GM12878 (cell line): Measurements from ENCODE around the gene AGTRAP. TPM values are rescaled to one million over a fixed set of nuclear protein-coding genes. Genes with fewer than 3 reads are reported as not detected.

ENCODE experiments used
- ATAC-seq: fragments of 200-7000 bp; cut with Tn5 transposase; 3 replicates; pipeline ENCODE4 v1.9.1; 2020; ENCODE audit warnings: mild to moderate bottlenecking, moderate library complexity
- BruUV-seq: library from RNA; stranded (reverse); fragments of 400-500 nt; replicated peaks from 2 replicates; lab custom pipeline; 2021; lab: Mats Ljungman, UMichigan
- CTCF ChIA-PET: fragments of 300-600 bp; sonication (Branson Sonifier 250); formaldehyde crosslinking; extraction: SDS; loops from one replicate; lab custom pipeline; 2021; ENCODE audit warnings: inconsistent platforms; lab: Yijun Ruan, JAX
- POLR2A ChIA-PET: fragments of 350-600 bp; formaldehyde crosslinking; extraction: SDS; loops from one replicate; lab custom pipeline; 2021; ENCODE audit warnings: inconsistent platforms; lab: Charles Lee
- RAD21 ChIA-PET: fragments of 300-600 bp; sonication (Branson Sonifier 250); formaldehyde crosslinking; loops from one replicate; lab custom pipeline; 2023; ENCODE audit warnings: antibody characterized with exemption; ENCODE audit not compliant: unreplicated experiment; lab: Charles Lee
- SMC1A ChIA-PET: fragments of 300-600 bp; sonication (Branson Sonifier 250); formaldehyde crosslinking; loops from one replicate; lab custom pipeline; 2023; ENCODE audit not compliant: unreplicated experiment, uncharacterized antibody; lab: Charles Lee
- DNase-seq: peaks from one replicate; pipeline ENCODE4 v3.0.0-alpha.2; 2011; ENCODE audit warnings: low read depth, low spot score
- FAIRE-seq: peaks from 3 replicates; lab custom pipeline; 2011; peaks lifted over from hg19 to GRCh38; lab: Jason Lieb, UNC
- H2AFZ ChIP-seq: 2 replicates; pipeline ENCODE4 v1.6.0; 2011; ENCODE audit warnings: low read depth, low read length, control low read depth; ENCODE audit not compliant: control insufficient read depth
- H3K27ac ChIP-seq: 2 replicates; pipeline ENCODE4 v1.5.1; 2011; ENCODE audit warnings: control low read depth; ENCODE audit not compliant: control insufficient read depth, insufficient read depth
- H3K27me3 ChIP-seq, 2 experiments: replicated peaks in 1 of 2; 2 replicates each; pipeline versions ENCODE4 v1.6.0 to v1.6.1; 2011; ENCODE audit warnings: low read length in 1 of 2; ENCODE audit not compliant: control insufficient read depth in 2 of 2, insufficient read depth in 2 of 2
- H3K36me3 ChIP-seq, 2 experiments: 2 replicates each; pipeline ENCODE4 v1.5.1; 2011; ENCODE audit warnings: low read length in 1 of 2; ENCODE audit not compliant: control insufficient read depth in 2 of 2, insufficient read depth in 2 of 2
- H3K4me1 ChIP-seq: 2 replicates; pipeline ENCODE4 v1.6.1; 2011; ENCODE audit warnings: mild to moderate bottlenecking, low read length, moderate library complexity, mixed read lengths; ENCODE audit not compliant: control insufficient read depth, insufficient read depth
- H3K4me2 ChIP-seq: 2 replicates; pipeline ENCODE4 v1.6.0; 2011; ENCODE audit warnings: control low read depth; ENCODE audit not compliant: control insufficient read depth, insufficient read depth
- H3K4me3 ChIP-seq: fragments of 200-600 bp; sonication (generic); 2 replicates; pipeline ENCODE4 v1.5.1; 2016
- H3K79me2 ChIP-seq: 2 replicates; pipeline ENCODE4 v1.6.0; 2011; ENCODE audit warnings: low read length; ENCODE audit not compliant: control insufficient read depth, insufficient read depth
- H3K9ac ChIP-seq: 2 replicates; pipeline ENCODE4 v1.8.0; 2011; ENCODE audit warnings: low read length, control low read depth, mixed read lengths; ENCODE audit not compliant: control insufficient read depth, insufficient read depth
- H3K9me3 ChIP-seq: replicated peaks from 3 replicates; pipeline ENCODE4 v1.5.1; 2011; ENCODE audit warnings: mild to moderate bottlenecking, low read length; ENCODE audit not compliant: control insufficient read depth, insufficient read depth
- H4K20me1 ChIP-seq: 2 replicates; pipeline ENCODE4 v1.6.0; 2011; ENCODE audit not compliant: control insufficient read depth, insufficient read depth
- NFIC ChIP-seq: IDR thresholded peaks from 2 replicates; pipeline ENCODE4 v1.6.1; 2012; ENCODE audit warnings: low read depth, mild to moderate bottlenecking, inconsistent platforms, low read length, moderate library complexity
- PAX8 ChIP-seq: fragments of 450-650 bp; IDR thresholded peaks from 2 replicates; pipeline ENCODE4 v1.6.1; 2017; ENCODE audit warnings: mild to moderate bottlenecking, moderate library complexity
- POU2F2 ChIP-seq: IDR thresholded peaks from 3 replicates; pipeline ENCODE4 v1.6.1; 2011; ENCODE audit warnings: low read depth, mild to moderate bottlenecking, low read length, borderline replicate concordance
- TCF3 ChIP-seq: IDR thresholded peaks from 2 replicates; pipeline ENCODE4 v1.6.1; 2012; ENCODE audit warnings: low read depth, mild to moderate bottlenecking, low read length, borderline replicate concordance; ENCODE audit not compliant: insufficient read depth
- WGBS: methylation state at CpG from one replicate; pipeline ENCODE4 v1.1.6; 2016; ENCODE audit warnings: low lambda C conversion rate; ENCODE audit not compliant: insufficient replicate concordance, insufficient coverage; ENCODE audit errors: missing lambda C conversion rate; 5-methylcytosine and 5-hydroxymethylcytosine counted together
- in situ Hi-C: fragments of 300-500 bp; cut with MboI; formaldehyde crosslinking; loops from 9 replicates; pipeline ENCODE4 v1.14.3; 2018; ENCODE audit warnings: mixed read lengths
- intact Hi-C: fragments of 100-400 bp; cut with micrococcal nuclease; formaldehyde crosslinking; loops from one replicate; pipeline ENCODE4 v1.14.2; 2022; ENCODE audit not compliant: unreplicated experiment
- polyA plus RNA-seq, 11 experiments: library from polyadenylated mRNA; depleted of rRNA in 4 of 11; unstranded in 6 of 11; stranded (reverse) in 5 of 11; fragments of >200 nt; fragmentation: Nextera tagmentation in 4 of 11; fragmentation: Illumina TruSeq in 1 of 11; extraction: Ambion mirVana in 4 of 11; extraction: Trizol in 1 of 11; gene quantifications; 1 replicate in 1 of 11; 2 replicates in 10 of 11; pipeline versions ENCODE4 v1.2.1 to v1.2.3, GENCODE V29; 2011 to 2016; ENCODE audit warnings: inconsistent platforms in 2 of 11, missing spikeins in 2 of 11, low read depth in 1 of 11
- total RNA-seq, 4 experiments: library from RNA; depleted of rRNA in 3 of 4; stranded (reverse); fragments of >200 nt in 3 of 4; fragmentation: Illumina TruSeq in 1 of 4; extraction: Trizol in 1 of 4; gene quantifications; 2 replicates each; pipeline versions ENCODE4 v1.2.1 to v1.2.3, GENCODE V29; 2013 to 2021
- TF ChIP-seq, protein P1 (sequence below): IDR thresholded peaks from 2 replicates; pipeline ENCODE4 v1.6.1; 2012; ENCODE audit warnings: mild to moderate bottlenecking, low read depth, low read length
- TF ChIP-seq, protein P2 (sequence below): fragments of 450-650 bp; IDR thresholded peaks from 2 replicates; pipeline ENCODE4 v1.6.1; 2018; ENCODE audit warnings: borderline replicate concordance, mild to moderate bottlenecking; ENCODE audit not compliant: partially characterized antibody
- TF ChIP-seq, protein P3 (sequence below): IDR thresholded peaks from 2 replicates; pipeline ENCODE4 v1.6.1; 2011; ENCODE audit warnings: borderline replicate concordance, low read depth, mild to moderate bottlenecking, moderate library complexity, low read length; ENCODE audit not compliant: insufficient read depth, poor library complexity, severe bottlenecking
- TF ChIP-seq, protein P4 (sequence below): fragments of 450-650 bp; formaldehyde crosslinking; IDR thresholded peaks from 2 replicates; pipeline ENCODE4 v1.5.0; 2022; ENCODE audit warnings: mild to moderate bottlenecking, missing genetic modification characterization

Gene AGTRAP
- total and polyA plus RNA-seq, 10 of the 15 experiments (the other 5 are each of a cell fraction or from before 2014, with no cell fraction given), result 3.0 to 17.4 (median 10.2) TPM

- WGBS, result 58% methylated on average over 15 of the region's 15 CpGs
- ChIA-PET RAD21 (no interaction called here), CTCF (no interaction called here), POLR2A (no interaction called here), SMC1A (no interaction called here)
- H3K27ac ChIP-seq, result no peak overlapping the region
- H3K4me1 ChIP-seq, result no peaks in the 10 kb centered on the region
- in situ Hi-C loops (no loop called here), intact Hi-C loops (no loop called here)
- H3K79me2 ChIP-seq, result no peaks in the 10 kb centered on the region
- no peak for FAIRE-seq
- H3K9me3 ChIP-seq, result no peaks in the 10 kb centered on the region
- no TSS peak for BruUV-seq
- no peak overlapping the region for H3K4me3 ChIP-seq
- no peaks in the 10 kb centered on the region for H4K20me1 ChIP-seq
- H2AFZ ChIP-seq, result no peak overlapping the region
- no peak for ATAC-seq
- DNase-seq, result no peak
- H3K9ac ChIP-seq, result no peak overlapping the region
- no peak overlapping the region for H3K4me2 ChIP-seq
- peaks cover 2 to 7% of the 10 kb centered on the region in 2 experiments for H3K27me3 ChIP-seq
- H3K36me3 ChIP-seq, result no peaks in the 10 kb centered on the region
- TF ChIP-seq TCF3 (0 out of 2 replicates have a peak, but pooled peaks have one; percentile 32), PAX8 (no peak), NFIC (peak; percentile 34; the same call in 1 of the 2 replicates), POU2F2 (0 out of 3 replicates have a peak, but pooled peaks have one; percentile 9)
- TF ChIP-seq, protein P1, sequence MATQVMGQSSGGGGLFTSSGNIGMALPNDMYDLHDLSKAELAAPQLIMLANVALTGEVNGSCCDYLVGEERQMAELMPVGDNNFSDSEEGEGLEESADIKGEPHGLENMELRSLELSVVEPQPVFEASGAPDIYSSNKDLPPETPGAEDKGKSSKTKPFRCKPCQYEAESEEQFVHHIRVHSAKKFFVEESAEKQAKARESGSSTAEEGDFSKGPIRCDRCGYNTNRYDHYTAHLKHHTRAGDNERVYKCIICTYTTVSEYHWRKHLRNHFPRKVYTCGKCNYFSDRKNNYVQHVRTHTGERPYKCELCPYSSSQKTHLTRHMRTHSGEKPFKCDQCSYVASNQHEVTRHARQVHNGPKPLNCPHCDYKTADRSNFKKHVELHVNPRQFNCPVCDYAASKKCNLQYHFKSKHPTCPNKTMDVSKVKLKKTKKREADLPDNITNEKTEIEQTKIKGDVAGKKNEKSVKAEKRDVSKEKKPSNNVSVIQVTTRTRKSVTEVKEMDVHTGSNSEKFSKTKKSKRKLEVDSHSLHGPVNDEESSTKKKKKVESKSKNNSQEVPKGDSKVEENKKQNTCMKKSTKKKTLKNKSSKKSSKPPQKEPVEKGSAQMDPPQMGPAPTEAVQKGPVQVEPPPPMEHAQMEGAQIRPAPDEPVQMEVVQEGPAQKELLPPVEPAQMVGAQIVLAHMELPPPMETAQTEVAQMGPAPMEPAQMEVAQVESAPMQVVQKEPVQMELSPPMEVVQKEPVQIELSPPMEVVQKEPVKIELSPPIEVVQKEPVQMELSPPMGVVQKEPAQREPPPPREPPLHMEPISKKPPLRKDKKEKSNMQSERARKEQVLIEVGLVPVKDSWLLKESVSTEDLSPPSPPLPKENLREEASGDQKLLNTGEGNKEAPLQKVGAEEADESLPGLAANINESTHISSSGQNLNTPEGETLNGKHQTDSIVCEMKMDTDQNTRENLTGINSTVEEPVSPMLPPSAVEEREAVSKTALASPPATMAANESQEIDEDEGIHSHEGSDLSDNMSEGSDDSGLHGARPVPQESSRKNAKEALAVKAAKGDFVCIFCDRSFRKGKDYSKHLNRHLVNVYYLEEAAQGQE, result no peak
- TF ChIP-seq, protein P2, sequence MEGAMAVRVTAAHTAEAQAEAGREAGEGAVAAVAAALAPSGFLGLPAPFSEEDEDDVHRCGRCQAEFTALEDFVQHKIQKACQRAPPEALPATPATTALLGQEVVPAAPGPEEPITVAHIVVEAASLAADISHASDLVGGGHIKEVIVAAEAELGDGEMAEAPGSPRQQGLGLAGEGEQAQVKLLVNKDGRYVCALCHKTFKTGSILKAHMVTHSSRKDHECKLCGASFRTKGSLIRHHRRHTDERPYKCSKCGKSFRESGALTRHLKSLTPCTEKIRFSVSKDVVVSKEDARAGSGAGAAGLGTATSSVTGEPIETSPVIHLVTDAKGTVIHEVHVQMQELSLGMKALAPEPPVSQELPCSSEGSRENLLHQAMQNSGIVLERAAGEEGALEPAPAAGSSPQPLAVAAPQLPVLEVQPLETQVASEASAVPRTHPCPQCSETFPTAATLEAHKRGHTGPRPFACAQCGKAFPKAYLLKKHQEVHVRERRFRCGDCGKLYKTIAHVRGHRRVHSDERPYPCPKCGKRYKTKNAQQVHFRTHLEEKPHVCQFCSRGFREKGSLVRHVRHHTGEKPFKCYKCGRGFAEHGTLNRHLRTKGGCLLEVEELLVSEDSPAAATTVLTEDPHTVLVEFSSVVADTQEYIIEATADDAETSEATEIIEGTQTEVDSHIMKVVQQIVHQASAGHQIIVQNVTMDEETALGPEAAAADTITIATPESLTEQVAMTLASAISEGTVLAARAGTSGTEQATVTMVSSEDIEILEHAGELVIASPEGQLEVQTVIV, result no peak
- TF ChIP-seq, protein P3, sequence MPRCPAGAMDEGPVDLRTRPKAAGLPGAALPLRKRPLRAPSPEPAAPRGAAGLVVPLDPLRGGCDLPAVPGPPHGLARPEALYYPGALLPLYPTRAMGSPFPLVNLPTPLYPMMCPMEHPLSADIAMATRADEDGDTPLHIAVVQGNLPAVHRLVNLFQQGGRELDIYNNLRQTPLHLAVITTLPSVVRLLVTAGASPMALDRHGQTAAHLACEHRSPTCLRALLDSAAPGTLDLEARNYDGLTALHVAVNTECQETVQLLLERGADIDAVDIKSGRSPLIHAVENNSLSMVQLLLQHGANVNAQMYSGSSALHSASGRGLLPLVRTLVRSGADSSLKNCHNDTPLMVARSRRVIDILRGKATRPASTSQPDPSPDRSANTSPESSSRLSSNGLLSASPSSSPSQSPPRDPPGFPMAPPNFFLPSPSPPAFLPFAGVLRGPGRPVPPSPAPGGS, result peak; percentile 97
- TF ChIP-seq, protein P4, sequence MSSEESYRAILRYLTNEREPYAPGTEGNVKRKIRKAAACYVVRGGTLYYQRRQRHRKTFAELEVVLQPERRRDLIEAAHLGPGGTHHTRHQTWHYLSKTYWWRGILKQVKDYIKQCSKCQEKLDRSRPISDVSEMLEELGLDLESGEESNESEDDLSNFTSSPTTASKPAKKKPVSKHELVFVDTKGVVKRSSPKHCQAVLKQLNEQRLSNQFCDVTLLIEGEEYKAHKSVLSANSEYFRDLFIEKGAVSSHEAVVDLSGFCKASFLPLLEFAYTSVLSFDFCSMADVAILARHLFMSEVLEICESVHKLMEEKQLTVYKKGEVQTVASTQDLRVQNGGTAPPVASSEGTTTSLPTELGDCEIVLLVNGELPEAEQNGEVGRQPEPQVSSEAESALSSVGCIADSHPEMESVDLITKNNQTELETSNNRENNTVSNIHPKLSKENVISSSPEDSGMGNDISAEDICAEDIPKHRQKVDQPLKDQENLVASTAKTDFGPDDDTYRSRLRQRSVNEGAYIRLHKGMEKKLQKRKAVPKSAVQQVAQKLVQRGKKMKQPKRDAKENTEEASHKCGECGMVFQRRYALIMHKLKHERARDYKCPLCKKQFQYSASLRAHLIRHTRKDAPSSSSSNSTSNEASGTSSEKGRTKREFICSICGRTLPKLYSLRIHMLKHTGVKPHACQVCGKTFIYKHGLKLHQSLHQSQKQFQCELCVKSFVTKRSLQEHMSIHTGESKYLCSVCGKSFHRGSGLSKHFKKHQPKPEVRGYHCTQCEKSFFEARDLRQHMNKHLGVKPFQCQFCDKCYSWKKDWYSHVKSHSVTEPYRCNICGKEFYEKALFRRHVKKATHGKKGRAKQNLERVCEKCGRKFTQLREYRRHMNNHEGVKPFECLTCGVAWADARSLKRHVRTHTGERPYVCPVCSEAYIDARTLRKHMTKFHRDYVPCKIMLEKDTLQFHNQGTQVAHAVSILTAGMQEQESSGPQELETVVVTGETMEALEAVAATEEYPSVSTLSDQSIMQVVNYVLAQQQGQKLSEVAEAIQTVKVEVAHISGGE (CRISPR knock-in tag), result no peak
These were observed 33.7 kb upstream of the AGTRAP start for GRCh38 chr1:11701981-11702803.
